Islet precursor cell (in vitro differentiated cells): ENCODE results near the gene MAN1B1.
"Not testable (repeated sequence)": the region's sequence is repeated elsewhere in the genome, so short reads cannot be mapped to it uniquely, and the experiment has no call there.

Experiments
- DNase-seq: peaks from one replicate; pipeline ENCODE4 v3.0.0-alpha.2; 2018

Gene MAN1B1

DNA sequence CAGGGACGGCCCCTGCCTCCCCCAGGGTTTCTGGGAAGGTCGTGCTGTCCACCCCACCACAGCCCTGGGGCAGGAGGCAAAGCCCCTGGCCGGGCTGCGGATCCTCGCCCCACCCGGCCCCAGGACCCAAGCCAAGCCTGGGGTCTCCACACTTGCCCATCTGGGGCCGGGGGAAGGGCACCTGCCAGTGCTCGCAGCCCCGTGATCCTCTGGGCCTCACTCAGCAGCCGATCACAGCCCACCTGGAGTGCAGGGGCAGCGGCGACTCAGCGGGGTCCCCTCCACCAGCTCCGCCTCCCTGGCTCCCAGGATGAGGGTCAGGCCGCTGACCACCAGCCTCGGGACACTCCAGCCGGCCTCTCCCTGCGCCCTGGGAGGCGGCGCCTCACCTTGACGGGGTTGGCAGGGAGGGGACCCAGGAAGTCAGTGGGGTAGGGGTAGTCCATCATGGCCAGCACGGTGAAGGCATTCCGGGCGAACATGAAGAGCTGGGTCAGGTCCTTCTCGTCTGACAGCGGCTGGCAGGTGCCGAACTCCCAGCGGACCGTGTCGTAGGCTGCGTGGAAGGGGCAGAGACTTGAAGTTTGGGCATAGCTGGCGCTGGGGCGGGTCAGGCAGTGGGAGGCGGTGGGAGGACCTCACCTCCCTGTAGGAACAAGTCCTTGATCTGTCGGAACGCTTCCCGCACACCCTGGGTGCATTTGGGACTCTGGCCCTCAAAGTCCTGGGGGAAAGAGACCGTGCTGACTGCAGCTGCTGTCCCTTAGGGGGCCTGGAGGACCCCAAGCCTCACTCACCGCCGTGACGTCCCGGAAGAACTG lies 26.0 kb downstream of the MAN1B1 start:
- DNase-seq: no peak

DNA sequence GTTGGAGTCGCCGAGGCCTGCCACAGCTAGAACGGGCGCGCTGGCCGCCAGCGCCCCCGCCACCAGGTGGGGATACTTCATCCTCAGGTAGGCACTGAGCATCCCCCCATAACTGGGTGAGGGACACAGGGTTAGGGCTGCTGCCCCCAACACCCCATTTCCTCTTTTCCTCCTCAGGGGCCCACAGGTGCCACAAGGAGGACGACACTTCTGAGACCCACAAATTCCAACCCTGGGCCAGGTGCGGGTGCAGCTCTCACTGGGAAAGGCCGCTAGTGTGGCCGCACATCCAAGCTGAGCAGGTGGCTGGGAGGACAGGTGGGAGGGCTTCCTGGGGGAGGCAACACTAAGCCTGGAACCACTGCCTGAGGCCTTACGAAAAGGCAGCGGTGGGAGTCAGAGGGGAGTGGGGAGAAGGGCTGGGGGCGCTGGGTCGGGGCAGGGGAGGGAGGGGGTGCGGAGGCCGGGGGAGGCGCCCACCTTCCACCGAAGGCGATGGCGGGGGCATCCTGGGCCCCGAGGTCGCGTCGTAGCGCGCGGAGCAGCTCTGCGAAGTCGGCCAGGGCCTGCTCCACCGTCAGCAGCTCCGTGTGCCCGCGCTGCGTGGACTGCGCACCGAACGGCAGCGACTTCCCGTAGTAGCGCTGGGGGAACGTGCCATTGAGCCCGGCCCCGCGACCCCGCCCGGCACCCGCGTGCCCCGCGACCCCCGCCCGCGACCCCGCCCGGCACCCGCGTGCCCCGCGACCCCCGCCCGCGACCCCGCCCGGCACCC lies 26.8 kb downstream of the MAN1B1 start:
- DNase-seq: no peak

DNA sequence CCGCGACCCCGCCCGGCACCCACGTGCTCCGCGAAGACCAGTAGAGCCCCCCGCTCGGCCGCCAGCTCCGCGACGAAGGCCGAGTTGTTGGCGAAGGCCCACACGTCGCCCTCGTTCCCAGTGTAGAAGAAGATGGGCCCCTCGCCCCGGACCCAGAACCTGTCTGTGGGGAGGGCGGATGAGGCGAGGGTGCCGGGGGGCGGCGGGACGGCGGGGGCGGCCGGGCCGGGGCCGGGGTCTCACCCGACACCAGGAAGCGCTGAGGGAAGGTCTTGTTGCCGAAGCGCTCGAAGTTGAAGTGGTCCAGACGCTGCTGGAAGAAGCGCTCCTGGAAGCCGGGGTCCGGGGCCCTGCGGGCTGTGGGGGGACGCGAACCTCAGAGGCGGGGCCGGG lies 27.4 kb downstream of the MAN1B1 start:
- DNase-seq: no peak

DNA sequence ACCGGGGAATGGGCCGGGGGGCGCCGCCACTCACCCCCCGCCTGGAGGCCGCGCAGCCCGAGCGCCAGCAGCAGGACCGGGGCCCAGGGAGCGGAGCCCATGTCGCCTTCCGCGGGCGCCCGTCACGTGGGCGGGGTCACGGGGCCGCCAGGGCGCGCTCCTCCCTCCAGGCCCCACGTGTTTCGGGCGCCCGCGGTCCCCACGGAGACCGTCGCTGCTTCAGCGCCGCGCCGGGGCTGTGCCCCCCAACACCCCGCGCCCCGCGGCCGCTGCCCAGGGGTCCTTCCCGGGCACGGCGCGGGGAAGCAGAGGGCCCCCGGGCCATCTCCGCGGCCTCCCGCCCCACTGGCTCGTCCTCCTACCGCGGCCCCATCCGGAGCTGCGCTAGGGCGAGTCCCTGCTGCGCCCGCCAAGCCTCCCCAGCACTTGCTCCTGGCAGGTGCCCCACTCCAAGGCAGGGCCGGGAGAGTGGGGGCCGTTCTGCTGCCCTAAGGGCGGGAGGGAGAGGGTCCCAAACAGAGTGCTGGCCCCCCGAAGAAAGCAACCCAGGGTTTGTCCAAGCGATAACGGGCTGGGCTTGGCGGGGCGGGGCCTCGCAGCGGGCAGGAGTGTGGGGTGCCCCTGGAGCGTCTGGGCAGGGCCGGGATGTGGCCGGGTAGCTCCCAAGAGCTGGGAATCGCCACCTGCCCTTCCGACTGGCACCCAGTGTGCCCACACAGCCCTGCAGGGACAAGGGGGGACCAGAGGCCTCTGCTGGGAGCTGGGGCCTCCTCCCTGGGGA lies 28.0 kb downstream of the MAN1B1 start, which contains the start of gene DPP7:
Gene DPP7, minus strand, starts transcription at position 121 of the 781 bp plus-strand sequence. Its CDS starts 20 bp downstream, at position 101.
- DNase-seq: no peak

DNA sequence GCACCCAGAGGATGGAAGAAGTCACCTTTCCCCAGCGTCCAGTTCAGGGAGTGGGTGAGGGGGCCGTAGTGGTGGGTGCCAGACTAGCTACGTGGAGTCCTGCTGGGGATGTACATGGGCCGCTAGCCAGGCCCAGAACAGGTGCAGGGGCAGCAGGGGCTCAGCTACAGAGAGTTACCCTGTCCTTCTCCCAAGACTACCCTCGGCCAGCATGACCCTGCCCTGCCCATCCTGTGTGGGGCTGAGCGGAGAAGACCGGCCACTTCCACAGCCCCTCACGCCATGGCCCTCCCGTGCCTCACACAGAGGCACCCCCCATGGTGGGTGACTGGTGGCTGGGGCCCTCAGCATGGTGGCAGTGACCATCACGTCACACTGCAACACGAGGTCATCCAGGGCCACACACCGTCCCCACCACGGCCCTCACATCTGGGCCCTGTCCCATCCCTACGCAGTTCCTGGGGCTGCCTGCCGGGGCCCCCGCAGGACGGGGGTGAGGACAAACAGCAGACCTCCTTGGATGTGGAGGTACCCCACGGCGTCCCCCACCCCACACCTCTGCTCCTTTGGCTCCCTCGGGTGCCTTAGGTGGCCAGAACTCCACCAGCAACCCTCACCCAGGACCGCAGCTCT lies 28.7 kb downstream of the MAN1B1 start:
- no peak for DNase-seq

DNA sequence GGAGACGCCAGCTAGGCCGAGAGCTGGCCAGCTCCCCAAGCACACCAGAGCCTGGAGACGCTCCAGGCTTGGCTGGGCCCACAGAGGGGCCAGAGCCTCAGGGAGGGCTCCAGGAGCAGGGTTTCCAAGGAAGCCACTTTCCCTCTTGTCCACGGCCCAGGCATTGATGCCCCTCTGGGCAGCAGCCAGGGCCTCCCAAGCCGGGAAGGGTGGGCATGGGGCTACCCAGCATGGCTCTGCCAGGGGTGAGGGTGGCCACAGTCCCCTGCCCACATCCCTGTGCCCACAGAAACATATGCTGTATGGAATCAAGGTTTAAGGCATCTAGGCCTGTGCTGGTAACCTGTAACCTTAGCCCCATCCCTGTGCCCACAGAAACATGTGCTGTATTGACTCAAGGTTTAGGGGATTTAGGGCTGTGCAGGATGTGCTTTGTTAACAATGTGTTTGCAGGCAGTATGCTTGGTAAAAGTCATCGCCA lies 29.3 kb downstream of the MAN1B1 start:
- no peak for DNase-seq

DNA sequence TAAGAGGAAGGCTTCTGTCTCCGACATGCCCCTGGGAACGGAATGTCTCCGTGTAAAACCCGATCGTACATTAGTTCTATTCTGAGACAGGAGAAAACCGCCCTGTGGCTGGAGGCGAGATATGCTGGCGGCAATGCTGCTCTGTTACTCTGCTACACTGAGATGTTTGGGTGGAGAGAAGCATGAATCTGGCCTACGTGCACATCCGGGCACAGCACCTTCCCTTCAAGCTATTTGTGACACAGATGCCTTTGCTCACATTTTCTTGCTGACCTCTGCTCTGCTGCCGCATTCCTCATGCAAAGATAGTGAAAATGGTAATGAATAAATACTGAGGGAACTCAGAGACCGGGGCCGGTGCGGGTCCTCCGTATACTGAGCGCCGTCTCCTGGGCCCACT lies 29.9 kb downstream of the MAN1B1 start:
- peak; percentile 48 for DNase-seq

DNA sequence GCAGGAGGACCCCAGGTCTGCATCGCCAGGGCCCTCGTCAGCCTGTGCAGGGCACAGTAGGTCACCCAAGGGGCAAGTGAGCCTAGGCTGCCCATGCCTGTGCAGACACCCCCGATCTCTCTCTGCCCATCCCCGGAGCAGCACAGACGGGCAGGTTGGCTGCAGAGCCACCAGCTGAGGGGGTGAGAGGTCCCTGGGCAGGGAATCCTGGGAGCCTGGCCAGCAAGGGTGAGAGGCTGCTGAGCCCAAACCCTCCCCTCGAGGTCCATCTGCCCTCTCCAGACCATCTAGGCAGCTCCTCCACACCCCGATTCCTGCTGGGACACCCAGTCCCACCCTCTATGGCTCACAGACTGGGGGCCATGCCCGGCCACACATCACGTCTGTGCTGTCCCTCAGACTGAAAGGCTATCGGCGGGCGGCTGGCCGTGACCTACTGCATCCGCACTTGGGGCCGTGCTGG lies 30.5 kb downstream of the MAN1B1 start:
- DNase-seq: peak; percentile 45

DNA sequence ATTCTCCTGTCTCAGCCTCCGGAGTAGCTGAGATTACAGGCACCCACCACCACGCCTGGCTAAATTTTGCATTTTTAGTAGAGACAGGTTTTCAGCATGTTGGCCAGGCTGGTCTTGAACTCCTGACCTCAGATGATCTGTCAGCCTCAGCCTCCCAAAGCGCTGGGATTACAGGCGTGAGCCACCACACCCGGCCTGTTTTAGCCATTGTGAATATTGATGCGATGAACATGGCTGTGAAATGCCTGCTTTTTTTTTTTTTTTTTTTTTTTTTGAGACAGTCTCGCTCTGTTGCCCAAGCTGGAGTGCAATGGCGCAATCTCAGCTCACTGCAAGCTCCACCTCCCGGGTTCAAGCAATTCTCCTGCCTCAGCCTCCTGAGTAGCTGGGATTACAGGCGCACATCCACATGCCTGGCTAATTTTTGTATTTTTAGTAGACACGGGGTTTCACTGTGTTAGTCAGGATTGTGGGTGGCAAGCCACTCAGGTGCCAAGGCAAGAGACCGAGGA lies 31.4 kb downstream of the MAN1B1 start:
- DNase-seq: not testable (repeated sequence)

DNA sequence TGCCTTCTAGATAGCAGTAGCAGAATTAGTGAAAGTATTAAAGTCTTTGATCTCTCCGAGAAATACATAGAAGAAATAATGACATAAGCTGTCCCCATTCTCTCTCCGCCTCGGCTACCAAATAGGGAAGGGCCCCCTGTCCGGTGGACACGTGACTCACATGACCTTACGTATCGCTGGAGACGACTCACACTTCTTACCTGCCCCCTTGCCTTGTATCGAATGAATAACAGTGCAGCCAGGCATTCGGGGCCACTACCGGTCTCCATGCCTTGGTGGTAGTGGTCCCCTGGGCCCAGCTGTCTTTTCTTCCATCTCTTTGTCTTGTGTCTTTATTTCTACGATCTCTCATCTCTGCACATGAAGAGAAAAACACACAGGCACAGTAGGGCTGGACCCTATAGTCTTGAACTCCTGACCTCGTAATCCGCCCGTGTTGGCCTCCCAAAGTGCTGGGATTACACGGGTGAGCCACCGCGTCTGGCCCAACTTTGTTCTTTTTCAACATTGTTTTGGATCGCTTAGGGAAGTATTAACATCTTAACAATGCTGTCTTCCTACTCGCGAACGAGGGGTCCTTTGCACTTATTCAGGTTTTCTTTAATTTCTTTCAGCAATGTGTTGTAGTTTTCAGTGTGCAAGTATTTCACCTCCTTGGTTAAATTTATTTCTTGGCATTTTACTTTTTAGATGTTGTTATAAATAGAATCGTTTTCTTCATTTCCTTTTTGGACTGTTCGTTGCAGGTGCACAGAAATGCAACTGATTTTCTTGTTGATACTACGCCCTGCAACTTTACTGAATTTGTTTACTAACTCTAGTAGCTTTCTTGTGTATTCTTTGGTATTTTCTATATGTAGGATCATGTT lies 35.4 kb downstream of the MAN1B1 start:
- DNase-seq: not testable (repeated sequence)

DNA sequence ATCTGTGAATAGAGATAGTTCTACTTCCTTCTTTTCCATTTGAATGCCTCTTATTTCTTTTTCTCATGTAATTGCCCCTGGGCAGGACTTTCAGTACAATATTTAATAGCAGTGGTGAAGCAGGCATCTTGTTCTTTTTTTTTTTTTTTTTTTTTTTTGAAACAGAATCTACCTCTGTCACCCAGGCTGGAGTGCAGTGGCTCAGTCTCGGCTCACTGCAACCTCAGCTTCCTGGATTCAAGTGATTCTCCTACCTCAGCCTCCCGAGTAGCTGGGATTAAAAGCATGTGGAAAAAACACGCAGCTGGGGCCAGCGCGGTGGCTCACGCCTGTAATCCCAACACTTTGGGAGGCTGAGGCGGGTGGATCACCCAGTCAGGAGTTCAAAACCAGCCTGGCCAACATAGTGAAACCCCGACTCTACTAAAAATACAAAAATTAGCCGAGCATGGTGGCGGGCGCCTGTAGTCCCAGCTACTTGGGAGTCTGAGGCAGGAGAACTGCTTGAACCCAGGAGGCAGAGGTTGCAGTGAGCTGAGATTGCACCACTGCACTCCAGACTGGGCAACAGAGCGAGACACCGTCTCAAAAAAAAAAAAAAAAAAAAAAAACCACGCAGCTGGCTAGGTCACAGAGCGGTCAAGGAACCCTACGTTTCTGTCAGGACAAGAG lies 36.1 kb downstream of the MAN1B1 start:
- DNase-seq: not testable (repeated sequence)

DNA sequence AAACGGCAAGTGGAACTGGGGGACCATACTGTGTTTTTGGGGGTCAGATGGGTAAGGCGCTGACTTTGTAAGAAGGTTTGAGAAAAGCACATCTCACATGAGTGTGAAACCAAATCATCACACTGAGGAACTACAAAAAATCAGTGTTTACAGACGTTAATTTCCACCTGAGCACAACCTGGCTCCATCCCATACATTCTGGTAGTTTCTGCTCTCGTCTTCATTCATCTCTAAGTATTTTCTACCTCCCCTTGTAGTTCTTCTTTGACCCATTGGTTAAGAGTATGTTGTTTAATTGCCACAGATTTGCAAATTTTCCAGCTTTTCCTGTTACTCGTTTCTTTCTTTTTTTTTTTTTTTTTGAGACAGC lies 36.7 kb downstream of the MAN1B1 start:
- no peak for DNase-seq

DNA sequence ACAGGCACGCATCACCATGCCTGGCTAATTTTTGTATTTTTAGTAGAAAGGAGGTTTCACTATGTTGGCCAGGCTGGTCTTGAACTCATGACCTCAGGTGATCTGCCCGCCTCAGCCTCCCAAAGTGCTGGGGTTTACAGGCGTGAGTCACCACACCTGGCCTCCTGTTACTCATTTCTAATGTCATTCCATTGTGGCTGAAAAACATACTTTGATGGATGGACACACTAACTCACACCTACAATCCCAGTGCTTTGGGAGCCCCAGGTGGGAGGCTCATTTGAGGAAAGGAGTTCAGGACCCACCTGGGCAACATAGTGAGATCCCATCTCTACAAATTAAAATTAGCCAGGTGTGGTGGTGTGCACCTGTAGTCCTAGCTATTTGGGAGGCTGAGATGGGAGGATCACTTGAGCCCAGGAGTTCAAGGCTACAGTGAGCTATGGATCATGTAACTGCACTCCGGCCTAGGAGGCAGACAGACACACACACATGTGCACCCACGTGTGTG lies 37.2 kb downstream of the MAN1B1 start:
- not testable (repeated sequence) for DNase-seq

DNA sequence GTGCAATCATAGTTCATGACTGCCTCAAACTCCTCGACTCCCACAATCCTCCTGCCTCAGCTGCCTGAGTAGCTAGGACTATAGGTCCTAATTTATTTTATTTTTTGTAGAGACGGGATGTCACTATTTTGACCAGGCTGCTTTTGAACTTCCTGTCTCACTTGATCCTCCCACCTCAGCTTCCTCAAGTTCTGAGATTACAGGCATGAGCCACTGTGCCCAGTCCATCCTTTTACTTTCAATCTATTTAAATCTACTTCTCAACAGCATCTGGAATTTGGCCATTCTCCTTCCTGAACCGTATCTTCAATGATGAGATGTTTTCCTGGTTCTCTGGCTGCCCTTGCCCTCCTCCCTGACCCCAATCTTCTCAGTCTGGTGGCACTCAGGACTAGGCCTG lies 40.0 kb downstream of the MAN1B1 start:
- DNase-seq: no peak

DNA sequence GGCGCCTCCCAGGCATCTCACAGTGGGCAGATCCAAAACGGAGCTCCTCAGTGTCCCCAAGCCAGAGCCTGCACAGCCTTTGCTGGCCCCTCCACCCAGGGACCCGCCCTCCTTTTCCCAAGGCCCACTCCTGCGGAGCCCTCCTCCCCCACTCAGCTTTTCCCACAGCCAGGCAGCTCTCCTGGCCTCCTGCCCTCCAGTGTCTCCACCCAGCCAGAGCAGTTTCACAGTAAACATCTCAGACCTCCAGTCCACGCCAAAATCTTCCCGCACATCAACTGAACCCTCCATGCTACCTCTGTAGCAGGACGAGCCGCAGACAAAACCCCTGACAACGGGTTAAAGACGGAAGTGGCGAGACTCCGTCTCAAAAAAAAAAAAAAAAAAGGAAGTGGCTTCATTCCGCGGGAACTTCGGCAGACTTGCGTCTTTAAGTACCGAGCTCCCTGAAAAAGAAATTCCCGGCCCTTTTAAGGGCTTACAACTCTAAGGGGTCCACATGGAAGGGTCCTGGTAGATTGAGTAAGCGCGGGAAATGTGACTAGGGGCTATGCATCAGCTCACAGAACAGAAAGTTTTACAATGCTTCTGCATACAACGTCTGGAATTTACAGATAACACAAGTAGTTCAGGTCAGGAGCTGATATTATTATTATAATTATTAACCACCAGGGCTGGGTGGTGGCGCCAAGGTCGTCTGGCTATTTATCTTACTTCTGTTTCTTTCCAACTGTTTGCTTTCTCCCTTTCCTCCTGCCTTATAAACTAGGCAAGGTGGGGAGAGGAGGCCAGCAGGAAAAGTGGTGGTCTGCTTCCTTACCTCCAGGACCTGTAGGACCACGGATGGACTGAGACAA lies 40.7 kb downstream of the MAN1B1 start:
- DNase-seq: no peak

DNA sequence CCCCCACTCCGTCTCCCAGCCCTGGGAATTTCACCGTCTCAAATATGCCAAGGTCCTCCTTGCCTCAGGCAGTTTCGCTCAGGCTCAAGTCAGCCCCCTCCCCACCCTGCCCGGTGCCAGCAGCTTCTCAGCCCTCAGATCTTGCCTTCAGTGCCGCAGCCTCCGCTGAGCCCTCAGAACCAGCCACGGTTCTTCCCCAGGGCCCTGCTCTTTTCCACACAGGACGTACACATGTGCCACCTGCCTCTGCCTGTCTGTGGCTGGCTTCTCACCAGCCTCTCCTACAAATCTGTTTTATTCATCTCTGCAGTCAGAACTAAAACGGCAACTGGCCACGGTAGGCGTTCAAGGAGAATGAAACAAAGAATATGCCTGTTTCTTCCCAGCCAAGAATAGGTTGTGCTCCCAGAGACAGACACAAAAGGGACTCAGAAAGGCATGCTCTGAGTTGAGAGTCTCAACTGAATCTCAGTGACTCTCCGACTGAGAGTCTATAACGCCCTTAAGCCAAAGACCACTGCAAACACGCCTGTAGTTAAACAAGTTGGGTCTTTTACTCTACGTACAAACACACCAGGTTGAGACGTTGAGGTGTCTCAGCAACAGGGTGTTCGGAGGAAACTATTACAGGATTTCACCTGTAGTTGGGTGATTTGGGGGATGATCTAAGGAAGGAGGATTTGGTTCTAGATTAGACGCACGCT lies 41.5 kb downstream of the MAN1B1 start:
- no peak for DNase-seq

DNA sequence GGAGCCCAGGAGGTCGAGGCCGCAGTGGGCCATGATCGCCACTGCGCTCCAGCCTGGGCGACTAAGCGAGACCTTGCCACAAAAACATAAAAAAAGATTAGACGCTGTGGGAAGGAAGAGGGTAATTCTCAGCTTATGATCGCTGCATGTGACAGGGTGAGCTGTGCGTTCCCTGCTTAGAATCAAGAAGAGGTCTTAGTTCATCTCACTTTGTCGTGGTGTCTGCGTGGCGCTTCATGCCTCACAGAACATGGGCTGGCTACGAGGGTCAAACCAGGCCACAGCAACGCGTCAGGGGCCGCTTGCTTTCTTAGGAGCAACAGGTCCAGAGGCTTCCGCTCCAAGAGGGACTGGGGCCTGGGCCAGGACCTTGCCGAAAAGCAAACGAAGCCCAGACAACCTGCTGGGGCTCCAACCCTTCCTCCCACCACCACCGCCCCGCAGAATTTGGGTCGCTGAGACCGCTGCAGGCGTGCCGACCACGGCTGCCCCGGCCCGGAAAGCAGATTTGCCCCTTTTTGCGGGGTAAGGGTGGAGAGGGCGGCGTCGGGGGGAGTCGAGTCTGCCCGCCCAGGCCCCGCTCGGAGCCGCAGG lies 42.2 kb downstream of the MAN1B1 start:
- no peak for DNase-seq

DNA sequence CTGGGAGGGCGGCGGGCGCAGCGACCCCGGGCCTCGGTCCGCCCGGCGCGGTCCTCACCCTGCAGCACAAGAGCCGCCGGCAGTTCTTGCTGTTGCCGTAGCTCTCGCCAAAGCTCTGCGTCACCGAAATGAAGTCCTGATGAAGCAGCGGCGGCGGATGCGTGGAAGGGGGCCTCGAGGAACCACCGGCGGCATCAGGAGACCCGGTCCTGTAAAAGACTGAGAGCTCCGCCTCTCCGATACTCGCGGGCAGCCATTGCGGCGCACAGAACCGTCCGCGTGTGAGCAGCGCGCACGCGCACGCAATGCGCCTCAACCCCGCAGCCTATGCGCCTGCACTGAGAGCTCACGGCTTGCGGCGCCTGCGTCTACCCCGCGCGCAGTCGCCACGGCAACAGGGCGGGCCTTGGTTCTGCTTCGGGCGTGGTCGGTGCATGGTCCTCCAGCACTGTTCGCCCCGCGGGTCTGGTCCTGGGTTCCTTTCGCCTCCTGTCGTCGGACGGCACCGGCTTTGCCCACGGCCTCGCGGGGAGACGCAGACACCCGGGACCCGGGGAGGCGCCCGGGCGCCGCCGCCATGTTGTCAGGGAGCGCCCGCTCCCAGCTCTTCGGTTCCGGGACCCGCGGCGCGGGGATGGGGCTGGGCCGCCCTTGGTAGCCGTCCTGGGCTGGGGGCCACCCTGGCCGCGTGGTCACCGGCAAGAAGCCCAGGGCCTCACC lies 42.8 kb downstream of the MAN1B1 start:
- peak; percentile 95 for DNase-seq
